NOMO-1 (cell line): ENCODE results near the gene IRGQ.

Source experiments
- DNase-seq, 2 experiments: peaks; one replicate each; lab custom pipeline; 2025; ENCODE audit not compliant: unreplicated experiment in 2 of 2; lab: John Stamatoyannopoulos, UW

IRGQ gene

DNA sequence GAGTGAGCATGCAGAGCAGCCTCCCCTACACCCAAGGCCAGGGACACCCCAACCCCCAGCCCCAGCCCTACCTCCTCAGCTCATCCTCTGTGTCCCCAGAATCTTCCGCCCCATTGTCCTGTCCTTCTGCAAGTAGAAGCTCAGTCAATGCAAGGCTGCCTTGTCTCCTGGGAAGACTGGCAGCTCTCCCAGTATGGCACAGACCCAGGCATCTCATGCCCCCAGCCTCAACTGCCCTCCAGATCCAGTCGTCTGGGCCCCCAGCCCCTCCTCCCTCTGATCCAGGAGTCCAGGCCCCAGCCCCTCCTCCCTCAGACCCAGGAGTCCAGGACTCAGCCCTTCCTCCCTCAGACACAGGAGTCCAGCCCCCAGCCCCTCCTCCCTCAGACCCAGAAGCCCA is 50.0 kb downstream of the IRGQ start:
- DNase-seq = no peak

- no peak for DNase-seq
Measured at GRCh38 chr19:43545276-43545675, 50.7 kb downstream of the IRGQ start.

GRCh38 chr19:43544077-43544476 is 51.9 kb downstream of the IRGQ start:
- DNase-seq = no peak

DNA sequence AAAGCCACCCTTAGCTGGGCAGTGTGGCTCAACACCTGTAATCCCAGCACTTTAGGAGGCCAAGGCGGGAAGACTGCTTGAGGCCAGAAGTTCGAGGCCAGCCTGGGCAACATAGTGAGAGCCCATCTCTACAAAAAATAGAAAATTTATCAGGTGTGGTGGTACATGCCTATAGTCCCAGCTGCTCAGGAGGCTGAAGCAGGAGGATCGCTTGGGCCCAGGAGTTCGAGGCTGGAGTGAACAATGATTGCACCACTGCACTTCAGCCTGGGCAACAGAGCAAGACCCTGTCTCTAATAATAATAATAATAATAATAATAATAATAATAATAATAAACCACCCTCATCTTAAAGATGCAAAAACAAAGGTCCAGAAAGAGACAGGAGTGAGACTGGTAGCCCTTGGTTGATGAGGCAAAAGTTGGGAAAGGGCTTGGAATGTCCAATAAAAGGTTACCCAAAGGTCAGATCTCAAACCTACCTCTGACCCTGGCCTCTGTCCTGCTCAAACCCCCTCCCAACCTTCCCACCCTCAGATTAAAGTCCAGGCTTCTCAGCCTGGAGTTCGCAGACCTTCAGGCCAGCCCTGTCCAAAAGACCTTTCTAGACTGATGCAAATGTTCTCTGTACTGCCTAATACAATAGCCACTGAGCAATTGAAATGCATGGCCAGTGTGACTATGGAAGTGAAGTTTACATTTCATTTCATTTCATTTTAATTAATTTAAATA is 53.8 kb downstream of the IRGQ start:
- no peak for DNase-seq

GRCh38 chr19:43540381-43540780 is 55.6 kb downstream of the IRGQ start:
- no peak for DNase-seq

GRCh38 chr19:43538922-43539321 is 57.0 kb downstream of the IRGQ start:
- no peak for DNase-seq

GRCh38 chr19:43534816-43535761 is 60.8 kb downstream of the IRGQ start:
- DNase-seq = no peak
